ENCODE results near the gene CLEC4G.

CLEC4G gene

GRCh38 chr19:7763696-7764095, 31.8 kb upstream of the CLEC4G start:
- no peak for TF ChIP-seq CTCF (IDR thresholded peaks at IDR 0.05; ENCODE audit: low read depth, low read length)
- 0 out of 2 replicates have a peak, but pooled peaks cover 3% of the 10 kb centered on the region for H3K27me3 ChIP-seq
- no peaks in the 10 kb centered on the region for H3K4me1 ChIP-seq
- DNase-seq, result no peak
- no peaks in the 10 kb centered on the region for H3K36me3 ChIP-seq
- no peak overlapping the region for H3K4me3 ChIP-seq (ENCODE audit: low read depth, low read length)
- H3K9me3 ChIP-seq, result no peaks in the 10 kb centered on the region

- no peaks in the 10 kb centered on the region for H3K36me3 ChIP-seq
- no peak for TF ChIP-seq CTCF (IDR thresholded peaks at IDR 0.05; ENCODE audit: low read depth, low read length)
- no peak for DNase-seq
- H3K27me3 ChIP-seq, result 0 out of 2 replicates have a peak, but pooled peaks cover under 1% of the 10 kb centered on the region
- no peak within 1 kb of the TSS for H3K4me3 ChIP-seq (ENCODE audit: low read depth, low read length)
- no peaks in the 10 kb centered on the region for H3K9me3 ChIP-seq
- H3K4me1 ChIP-seq, result no peaks in the 10 kb centered on the region
These were observed 30.9 kb upstream of the CLEC4G start, which contains the start of gene CLEC4M for GRCh38 chr19:7762719-7763293. TSS of gene CLEC4M (plus strand) at chr19:7763243. CDS start at chr19:7763267, 24 bp downstream.

- 0 out of 2 replicates have a peak, but pooled peaks cover 2% of the 10 kb centered on the region for H3K27me3 ChIP-seq
- DNase-seq, result no peak
- no peak overlapping the region for H3K4me3 ChIP-seq (ENCODE audit: low read depth, low read length)
- no peaks in the 10 kb centered on the region for H3K4me1 ChIP-seq
- TF ChIP-seq CTCF (IDR thresholded peaks at IDR 0.05; ENCODE audit: low read depth, low read length), result no peak
- H3K9me3 ChIP-seq, result no peaks in the 10 kb centered on the region
- no peaks in the 10 kb centered on the region for H3K36me3 ChIP-seq
These were observed 27.2 kb upstream of the CLEC4G start for GRCh38 chr19:7759156-7759555.

- Histone ChIP-seq H3K4me3 (ENCODE audit: low read depth, low read length) (no peak overlapping the region), H3K36me3 (no peaks in the 10 kb centered on the region), H3K27me3 (peaks cover 2% of the 10 kb centered on the region; the same call in 1 of the 2 replicates), H3K4me1 (no peaks in the 10 kb centered on the region), H3K9me3 (no peaks in the 10 kb centered on the region)
- TF ChIP-seq CTCF (IDR thresholded peaks at IDR 0.05; ENCODE audit: low read depth, low read length), result no peak
- no peak for DNase-seq
These were observed 25.4 kb upstream of the CLEC4G start for GRCh38 chr19:7757358-7757757.

GRCh38 chr19:7756258-7756657, 24.3 kb upstream of the CLEC4G start:
- TF ChIP-seq CTCF (IDR thresholded peaks at IDR 0.05; ENCODE audit: low read depth, low read length), result no peak

GRCh38 chr19:7751157-7751783, 19.4 kb upstream of the CLEC4G start:
- no peaks in the 10 kb centered on the region; the same call in none of the 2 replicates for H3K9me3 ChIP-seq
- no peak for DNase-seq
- no peak overlapping the region for H3K4me3 ChIP-seq (ENCODE audit: low read depth, low read length)
- TF ChIP-seq CTCF (IDR thresholded peaks at IDR 0.05; ENCODE audit: low read depth, low read length), result no peak
- H3K27me3 ChIP-seq, result peaks cover 2% of the 10 kb centered on the region; the same call in 1 of the 2 replicates
- H3K4me1 ChIP-seq, result no peaks in the 10 kb centered on the region
- no peaks in the 10 kb centered on the region for H3K36me3 ChIP-seq

More at GRCh38 chr19:7756258-7756657, 24.3 kb upstream of the CLEC4G start:
- no peaks in the 10 kb centered on the region for H3K4me1 ChIP-seq
- DNase-seq, result no peak
- H3K36me3 ChIP-seq, result no peaks in the 10 kb centered on the region
- peaks cover 2% of the 10 kb centered on the region; the same call in 1 of the 2 replicates for H3K27me3 ChIP-seq
- H3K9me3 ChIP-seq, result no peaks in the 10 kb centered on the region
- H3K4me3 ChIP-seq (ENCODE audit: low read depth, low read length), result no peak overlapping the region

All from BE2C (cell line).